K562 (cell line): ENCODE results near the gene PSMC6. TPM values are rescaled to one million over a fixed set of nuclear protein-coding genes. Genes with fewer than 3 reads are reported as not detected.

Experiments
- ATAC-seq: fragments of 200-7000 bp; cut with Tn5 transposase; 3 replicates; pipeline ENCODE4 v1.9.1; 2020; ENCODE audit warnings: moderate library complexity
- BruUV-seq: library from RNA; stranded (reverse); fragments of 400-500 nt; replicated peaks from 2 replicates; lab custom pipeline; 2021; lab: Mats Ljungman, UMichigan
- CTCF ChIA-PET: fragments of 300-600 bp; formaldehyde crosslinking; extraction: SDS; loops from one replicate; lab custom pipeline; 2021; ENCODE audit warnings: low intra/inter-chr PET ratio; lab: Yijun Ruan, JAX
- POLR2A ChIA-PET: fragments of 300-600, 350-650 bp; sonication (Branson Sonifier 250); formaldehyde crosslinking; extraction: SDS; loops from one replicate; lab custom pipeline; 2021; ENCODE audit warnings: antibody characterized with exemption, inconsistent platforms; lab: Yijun Ruan, JAX
- DNase-seq, 4 experiments: peaks; one replicate each; pipeline versions ENCODE4 v3.0.0 to v3.0.0-alpha.2; 2011 to 2018; ENCODE audit warnings: low spot score in 3 of 4, mixed read lengths in 3 of 4; ENCODE audit errors: extremely low read depth in 1 of 4
- FAIRE-seq: peaks from 2 replicates; lab custom pipeline; 2011; peaks lifted over from hg19 to GRCh38; lab: Jason Lieb, UNC
- H2AFZ ChIP-seq: 2 replicates; pipeline ENCODE4 v1.6.0; 2011; ENCODE audit warnings: low read depth, low read length, control low read depth, inconsistent platforms
- H3K27ac ChIP-seq: fragments of 200-600 bp; 3 replicates; pipeline ENCODE4 v1.8.0; 2011; ENCODE audit warnings: low read depth, mild to moderate bottlenecking, control low read depth, inconsistent platforms, low read length, moderate library complexity, mixed read lengths; ENCODE audit errors: extremely low read depth
- H3K27me3 ChIP-seq, 2 experiments: fragments of 300-600 bp in 1 of 2; 2 replicates in 1 of 2; 3 replicates in 1 of 2; pipeline versions ENCODE4 v1.6.0 to v1.8.0; 2011; ENCODE audit warnings: inconsistent platforms in 2 of 2, low read length in 2 of 2, mild to moderate bottlenecking in 1 of 2, mixed read lengths in 1 of 2, moderate library complexity in 1 of 2; ENCODE audit not compliant: control insufficient read depth in 2 of 2, insufficient read depth in 2 of 2
- H3K36me3 ChIP-seq: fragments of 300-600 bp; 3 replicates; pipeline ENCODE4 v1.8.0; 2011; ENCODE audit warnings: mild to moderate bottlenecking, low read length, inconsistent platforms; ENCODE audit not compliant: control insufficient read depth, insufficient read depth
- H3K4me1 ChIP-seq, 2 experiments: fragments of 200-600 bp in 1 of 2; replicated peaks in 1 of 2; 2 replicates in 1 of 2; 3 replicates in 1 of 2; pipeline versions ENCODE4 v1.5.1 to v1.8.0; 2011; ENCODE audit warnings: inconsistent platforms in 2 of 2, low read length in 2 of 2, mild to moderate bottlenecking in 1 of 2, mixed read lengths in 1 of 2, moderate library complexity in 1 of 2; ENCODE audit not compliant: control insufficient read depth in 2 of 2, insufficient read depth in 2 of 2
- H3K4me2 ChIP-seq: 2 replicates; pipeline ENCODE4 v1.6.1; 2011; ENCODE audit warnings: low read length, control low read depth, inconsistent platforms, mixed read lengths; ENCODE audit not compliant: insufficient read depth
- H3K4me3 ChIP-seq: fragments of 200-600 bp; sonication (generic), shearing (Covaris generic); 2 replicates; pipeline ENCODE4 v1.5.1; 2016; ENCODE audit warnings: control low read depth, inconsistent platforms
- H3K79me2 ChIP-seq: fragments of 200-600 bp; 3 replicates; pipeline ENCODE4 v1.8.0; 2011; ENCODE audit warnings: low read length, inconsistent platforms; ENCODE audit not compliant: control insufficient read depth, insufficient read depth
- H3K9ac ChIP-seq, 2 experiments: 2 replicates each; pipeline versions ENCODE4 v1.6.0 to v1.6.1; 2011; ENCODE audit warnings: low read depth in 2 of 2, low read length in 2 of 2, control low read depth in 1 of 2, inconsistent platforms in 1 of 2, mild to moderate bottlenecking in 1 of 2, mixed read lengths in 1 of 2; ENCODE audit not compliant: insufficient read depth in 1 of 2
- H3K9me1 ChIP-seq: one replicate; pipeline ENCODE4 v1.6.0; 2011; ENCODE audit warnings: inconsistent platforms, mild to moderate bottlenecking, low read length, moderate library complexity; ENCODE audit not compliant: control insufficient read depth, insufficient read depth
- H3K9me3 ChIP-seq: replicated peaks from 2 replicates; pipeline ENCODE4 v1.5.1; 2011; ENCODE audit warnings: low read depth, low read length, inconsistent platforms; ENCODE audit not compliant: control insufficient read depth, insufficient read depth
- H4K20me1 ChIP-seq: replicated peaks from 2 replicates; pipeline ENCODE4 v1.6.1; 2011; ENCODE audit warnings: low read length, inconsistent platforms, mixed read lengths; ENCODE audit not compliant: control insufficient read depth, insufficient read depth
- FOXM1 ChIP-seq, 2 experiments: fragments of 450-650 bp in 1 of 2; sonication (generic) in 1 of 2; formaldehyde crosslinking in 1 of 2; IDR thresholded peaks; 2 replicates each; pipeline versions ENCODE4 v1.6.1 to v1.9.0; 2017 to 2022; ENCODE audit warnings: low read depth in 2 of 2, mild to moderate bottlenecking in 2 of 2, missing genetic modification reagents in 1 of 2, moderate library complexity in 1 of 2
- HEY1 ChIP-seq: fragments of 250-450 bp; sonication (Bioruptor Pico); IDR thresholded peaks from 2 replicates; pipeline ENCODE4 v1.5.0; 2020; ENCODE audit warnings: mild to moderate bottlenecking, moderate library complexity, borderline replicate concordance
- MTA3 ChIP-seq: fragments of 450-650 bp; formaldehyde crosslinking; IDR thresholded peaks from 2 replicates; pipeline ENCODE4 v1.6.1; 2017; ENCODE audit warnings: mild to moderate bottlenecking, borderline replicate concordance
- RBM39 ChIP-seq: fragments of 200-400 bp; formaldehyde crosslinking; optimal IDR thresholded peaks from 2 replicates; pipeline ENCODE3; 2018; ENCODE audit warnings: low read depth, low read length
- TAF1 ChIP-seq: IDR thresholded peaks from 2 replicates; pipeline ENCODE4 v1.6.1; 2011; ENCODE audit warnings: mild to moderate bottlenecking, low read length, moderate library complexity; ENCODE audit not compliant: insufficient read depth, control insufficient read depth, severe bottlenecking; ENCODE audit errors: extremely low read depth
- WGBS: fragments of 100-300 bp; shearing (Covaris generic); methylation state at CpG from one replicate; pipeline ENCODE4 v1.1.6; 2016; ENCODE audit warnings: low coverage, mixed read lengths; ENCODE audit not compliant: insufficient coverage; ENCODE audit errors: missing lambda C conversion rate; 5-methylcytosine and 5-hydroxymethylcytosine counted together
- in situ Hi-C: fragments of 300-500 bp; cut with MboI; formaldehyde crosslinking; loops from 4 replicates; pipeline ENCODE4 v1.15.0; 2018; ENCODE audit warnings: inconsistent platforms, mixed read lengths
- intact Hi-C: fragments of 100-400 bp; cut with micrococcal nuclease; formaldehyde crosslinking; loops from 2 replicates; pipeline ENCODE4 v1.14.2; 2022
- polyA plus RNA-seq, 8 experiments: library from polyadenylated mRNA; depleted of rRNA in 4 of 8; stranded (reverse) in 5 of 8; unstranded in 3 of 8; fragments of >200 nt; fragmentation: Nextera tagmentation in 2 of 8; fragmentation: Illumina TruSeq in 1 of 8; extraction: Ambion mirVana in 2 of 8; extraction: Trizol in 1 of 8; gene quantifications; 2 replicates each; pipeline versions ENCODE4 v1.2.1 to v1.2.3, GENCODE V29; 2011 to 2014; ENCODE audit warnings: inconsistent platforms in 1 of 8, missing spikeins in 1 of 8
- total RNA-seq, 7 experiments: library from RNA; depleted of rRNA in 6 of 7; stranded (reverse); fragments of >200 nt in 6 of 7; fragmentation: Illumina TruSeq in 2 of 7; extraction: Trizol in 2 of 7; gene quantifications; 2 replicates each; pipeline versions ENCODE4 v1.2.1 to v1.2.3, GENCODE V29; 2011 to 2021; ENCODE audit warnings: low replicate concordance in 1 of 7
- TF ChIP-seq, protein P1 (sequence below): sonication (generic); formaldehyde crosslinking; IDR thresholded peaks from 2 replicates; pipeline ENCODE4 v1.8.1; 2022; ENCODE audit warnings: missing genetic modification reagents
- TF ChIP-seq, protein P2 (sequence below): fragments of 450-650 bp; IDR thresholded peaks from 2 replicates; pipeline ENCODE4 v1.6.1; 2017; ENCODE audit warnings: antibody characterized with exemption
- TF ChIP-seq, protein P3 (sequence below): fragments of 250-450 bp; sonication (Bioruptor Pico); IDR thresholded peaks from 2 replicates; pipeline ENCODE4 v1.4.0; 2020; ENCODE audit warnings: mild to moderate bottlenecking
- TF ChIP-seq, protein P4 (sequence below): fragments of 150-350 bp; IDR thresholded peaks from 2 replicates; pipeline ENCODE4 v1.6.1; 2014; ENCODE audit warnings: low read depth, mild to moderate bottlenecking, low read length, borderline replicate concordance

The PSMC6 gene
- total and polyA plus RNA-seq, 9 of the 15 experiments (the other 6 are each of a cell fraction or from before 2014, with no cell fraction given) = 91.4 to 224 (median 182) TPM

DNA sequence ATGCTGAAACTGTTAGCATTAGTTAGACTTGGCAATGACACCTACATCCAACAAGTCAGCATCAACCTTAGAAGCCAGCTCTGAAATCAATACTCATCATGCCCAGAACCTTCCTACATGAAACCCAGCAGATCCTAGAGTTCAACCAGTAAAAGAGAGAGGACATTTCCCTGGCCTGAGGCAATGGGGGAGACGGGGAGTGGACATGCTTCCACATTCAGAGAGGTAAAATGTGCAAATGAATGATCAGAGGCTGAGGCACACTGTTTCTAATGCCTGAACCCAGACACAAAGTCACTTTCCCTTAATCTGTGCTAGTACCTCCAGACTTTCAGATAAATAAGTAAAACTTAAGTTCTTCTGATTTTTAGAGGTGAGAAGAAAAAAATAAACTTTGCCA lies 46.2 kb upstream of the PSMC6 start:
- Histone ChIP-seq H3K9me1 (no peaks in the 10 kb centered on the region), H3K27ac (no peak overlapping the region), H3K4me3 (no peak overlapping the region), H3K9me3 (no peaks in the 10 kb centered on the region), H3K4me1 (no peaks in the 10 kb centered on the region), H3K79me2 (no peaks in the 10 kb centered on the region), H3K36me3 (peaks cover 29% of the 10 kb centered on the region; the same call in 2 of the 3 replicates), H3K9ac (no peak overlapping the region), H2AFZ (no peak overlapping the region), H4K20me1 (no peaks in the 10 kb centered on the region), H3K4me2 (no peak overlapping the region), H3K27me3 (no peaks in the 10 kb centered on the region)
- 100% methylated on average over 1 of the region's 1 CpG for WGBS
- in situ Hi-C loops (loop anchor here (10.0 kb wide), 1 partner anchor 1396 kb away; no protein-coding TSS in a partner anchor), intact Hi-C loops (no loop called here)
- no peak for ATAC-seq
- TF ChIP-seq MTA3 = no peak
- no peak for TF ChIP-seq RBM39
- TF ChIP-seq, protein P1, sequence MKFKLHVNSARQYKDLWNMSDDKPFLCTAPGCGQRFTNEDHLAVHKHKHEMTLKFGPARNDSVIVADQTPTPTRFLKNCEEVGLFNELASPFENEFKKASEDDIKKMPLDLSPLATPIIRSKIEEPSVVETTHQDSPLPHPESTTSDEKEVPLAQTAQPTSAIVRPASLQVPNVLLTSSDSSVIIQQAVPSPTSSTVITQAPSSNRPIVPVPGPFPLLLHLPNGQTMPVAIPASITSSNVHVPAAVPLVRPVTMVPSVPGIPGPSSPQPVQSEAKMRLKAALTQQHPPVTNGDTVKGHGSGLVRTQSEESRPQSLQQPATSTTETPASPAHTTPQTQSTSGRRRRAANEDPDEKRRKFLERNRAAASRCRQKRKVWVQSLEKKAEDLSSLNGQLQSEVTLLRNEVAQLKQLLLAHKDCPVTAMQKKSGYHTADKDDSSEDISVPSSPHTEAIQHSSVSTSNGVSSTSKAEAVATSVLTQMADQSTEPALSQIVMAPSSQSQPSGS (CRISPR knock-in tag) = no peak
- TF ChIP-seq, protein P2, sequence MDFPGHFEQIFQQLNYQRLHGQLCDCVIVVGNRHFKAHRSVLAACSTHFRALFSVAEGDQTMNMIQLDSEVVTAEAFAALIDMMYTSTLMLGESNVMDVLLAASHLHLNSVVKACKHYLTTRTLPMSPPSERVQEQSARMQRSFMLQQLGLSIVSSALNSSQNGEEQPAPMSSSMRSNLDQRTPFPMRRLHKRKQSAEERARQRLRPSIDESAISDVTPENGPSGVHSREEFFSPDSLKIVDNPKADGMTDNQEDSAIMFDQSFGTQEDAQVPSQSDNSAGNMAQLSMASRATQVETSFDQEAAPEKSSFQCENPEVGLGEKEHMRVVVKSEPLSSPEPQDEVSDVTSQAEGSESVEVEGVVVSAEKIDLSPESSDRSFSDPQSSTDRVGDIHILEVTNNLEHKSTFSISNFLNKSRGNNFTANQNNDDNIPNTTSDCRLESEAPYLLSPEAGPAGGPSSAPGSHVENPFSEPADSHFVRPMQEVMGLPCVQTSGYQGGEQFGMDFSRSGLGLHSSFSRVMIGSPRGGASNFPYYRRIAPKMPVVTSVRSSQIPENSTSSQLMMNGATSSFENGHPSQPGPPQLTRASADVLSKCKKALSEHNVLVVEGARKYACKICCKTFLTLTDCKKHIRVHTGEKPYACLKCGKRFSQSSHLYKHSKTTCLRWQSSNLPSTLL = no peak
- no peak for TF ChIP-seq FOXM1 (IDR thresholded peaks at IDR 0.05; ENCODE audit: low read depth)
- no peak for TF ChIP-seq FOXM1 (CRISPR knock-in tag; IDR thresholded peaks at IDR 0.05; ENCODE audit: low read depth)
- TF ChIP-seq, protein P3, sequence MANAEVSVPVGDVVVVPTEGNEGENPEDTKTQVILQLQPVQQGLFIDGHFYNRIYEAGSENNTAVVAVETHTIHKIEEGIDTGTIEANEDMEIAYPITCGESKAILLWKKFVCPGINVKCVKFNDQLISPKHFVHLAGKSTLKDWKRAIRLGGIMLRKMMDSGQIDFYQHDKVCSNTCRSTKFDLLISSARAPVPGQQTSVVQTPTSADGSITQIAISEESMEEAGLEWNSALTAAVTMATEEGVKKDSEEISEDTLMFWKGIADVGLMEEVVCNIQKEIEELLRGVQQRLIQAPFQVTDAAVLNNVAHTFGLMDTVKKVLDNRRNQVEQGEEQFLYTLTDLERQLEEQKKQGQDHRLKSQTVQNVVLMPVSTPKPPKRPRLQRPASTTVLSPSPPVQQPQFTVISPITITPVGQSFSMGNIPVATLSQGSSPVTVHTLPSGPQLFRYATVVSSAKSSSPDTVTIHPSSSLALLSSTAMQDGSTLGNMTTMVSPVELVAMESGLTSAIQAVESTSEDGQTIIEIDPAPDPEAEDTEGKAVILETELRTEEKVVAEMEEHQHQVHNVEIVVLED = no peak
- no peak for TF ChIP-seq HEY1 (CRISPR knock-in tag)
- TF ChIP-seq, protein P4, sequence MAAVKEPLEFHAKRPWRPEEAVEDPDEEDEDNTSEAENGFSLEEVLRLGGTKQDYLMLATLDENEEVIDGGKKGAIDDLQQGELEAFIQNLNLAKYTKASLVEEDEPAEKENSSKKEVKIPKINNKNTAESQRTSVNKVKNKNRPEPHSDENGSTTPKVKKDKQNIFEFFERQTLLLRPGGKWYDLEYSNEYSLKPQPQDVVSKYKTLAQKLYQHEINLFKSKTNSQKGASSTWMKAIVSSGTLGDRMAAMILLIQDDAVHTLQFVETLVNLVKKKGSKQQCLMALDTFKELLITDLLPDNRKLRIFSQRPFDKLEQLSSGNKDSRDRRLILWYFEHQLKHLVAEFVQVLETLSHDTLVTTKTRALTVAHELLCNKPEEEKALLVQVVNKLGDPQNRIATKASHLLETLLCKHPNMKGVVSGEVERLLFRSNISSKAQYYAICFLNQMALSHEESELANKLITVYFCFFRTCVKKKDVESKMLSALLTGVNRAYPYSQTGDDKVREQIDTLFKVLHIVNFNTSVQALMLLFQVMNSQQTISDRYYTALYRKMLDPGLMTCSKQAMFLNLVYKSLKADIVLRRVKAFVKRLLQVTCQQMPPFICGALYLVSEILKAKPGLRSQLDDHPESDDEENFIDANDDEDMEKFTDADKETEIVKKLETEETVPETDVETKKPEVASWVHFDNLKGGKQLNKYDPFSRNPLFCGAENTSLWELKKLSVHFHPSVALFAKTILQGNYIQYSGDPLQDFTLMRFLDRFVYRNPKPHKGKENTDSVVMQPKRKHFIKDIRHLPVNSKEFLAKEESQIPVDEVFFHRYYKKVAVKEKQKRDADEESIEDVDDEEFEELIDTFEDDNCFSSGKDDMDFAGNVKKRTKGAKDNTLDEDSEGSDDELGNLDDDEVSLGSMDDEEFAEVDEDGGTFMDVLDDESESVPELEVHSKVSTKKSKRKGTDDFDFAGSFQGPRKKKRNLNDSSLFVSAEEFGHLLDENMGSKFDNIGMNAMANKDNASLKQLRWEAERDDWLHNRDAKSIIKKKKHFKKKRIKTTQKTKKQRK = no peak
- no peak for TF ChIP-seq TAF1
- ChIA-PET POLR2A (no interaction called here), CTCF (no interaction called here)
- FAIRE-seq = no peak
- BruUV-seq = no TSS peak
- DNase-seq = no peak
